Common myeloid progenitor, CD34-positive (primary cell): Measurements from ENCODE around the gene WWC2.

Source experiments
- CTCF ChIA-PET: fragments of 350-600 bp; sonication (Branson Sonifier 250); formaldehyde crosslinking; loops from one replicate; lab custom pipeline; 2021; ENCODE audit warnings: antibody characterized with exemption; lab: Charles Lee
- POLR2A ChIA-PET: fragments of 350-600 bp; sonication (Branson Sonifier 250); formaldehyde crosslinking; loops from one replicate; lab custom pipeline; 2021; ENCODE audit warnings: antibody characterized with exemption; lab: Charles Lee
- DNase-seq, 3 donors: peaks; one replicate each; pipeline versions ENCODE4 v3.0.0 to v3.0.0-alpha.2; 2013
- H3K27ac ChIP-seq, 2 experiments: 1 replicate in 1 of 2; 2 replicates in 1 of 2; pipeline ENCODE4 v1.7.0; 2013; ENCODE audit warnings: inconsistent platforms in 2 of 2, low read length in 2 of 2, mild to moderate bottlenecking in 2 of 2, low read depth in 1 of 2, moderate library complexity in 1 of 2; ENCODE audit not compliant: severe bottlenecking in 2 of 2, insufficient read depth in 1 of 2, poor library complexity in 1 of 2
- H3K27me3 ChIP-seq, 5 experiments: replicated peaks in 2 of 5; 1 replicate in 3 of 5; 2 replicates in 2 of 5; pipeline versions ENCODE4 v1.6.1 to v1.7.0; 2013; ENCODE audit warnings: low read length in 4 of 5, mild to moderate bottlenecking in 2 of 5, moderate library complexity in 2 of 5, inconsistent platforms in 1 of 5; ENCODE audit not compliant: insufficient read depth in 5 of 5, control insufficient read depth in 4 of 5
- H3K36me3 ChIP-seq, 4 experiments: 1 replicate in 2 of 4; 2 replicates in 2 of 4; pipeline versions ENCODE4 v1.6.1 to v1.7.0; 2013; ENCODE audit warnings: low read length in 3 of 4, control low read depth in 1 of 4, mild to moderate bottlenecking in 1 of 4; ENCODE audit not compliant: control insufficient read depth in 4 of 4, insufficient read depth in 4 of 4
- H3K4me1 ChIP-seq, 4 experiments: 1 replicate in 3 of 4; 2 replicates in 1 of 4; pipeline versions ENCODE4 v1.6.1 to v1.7.1; 2013; ENCODE audit warnings: low read length in 3 of 4, mild to moderate bottlenecking in 3 of 4, control low read depth in 1 of 4, inconsistent platforms in 1 of 4, moderate library complexity in 1 of 4; ENCODE audit not compliant: control insufficient read depth in 4 of 4, insufficient read depth in 4 of 4; ENCODE audit errors: control extremely low read depth in 1 of 4
- H3K4me3 ChIP-seq, 7 experiments: 1 replicate in 4 of 7; 2 replicates in 3 of 7; pipeline versions ENCODE4 v1.5.1 to v1.7.0; 2013; ENCODE audit warnings: mild to moderate bottlenecking in 7 of 7, low read length in 6 of 7, moderate library complexity in 6 of 7, inconsistent platforms in 2 of 7, low read depth in 2 of 7, control low read depth in 1 of 7; ENCODE audit not compliant: insufficient read depth in 4 of 7, control insufficient read depth in 1 of 7; ENCODE audit errors: extremely low read depth in 1 of 7
- H3K9me3 ChIP-seq, 5 experiments: 1 replicate in 4 of 5; 2 replicates in 1 of 5; pipeline versions ENCODE4 v1.6.1 to v1.7.1; 2013; ENCODE audit warnings: low read length in 4 of 5, mild to moderate bottlenecking in 2 of 5, inconsistent platforms in 1 of 5, low read depth in 1 of 5, moderate library complexity in 1 of 5; ENCODE audit not compliant: control insufficient read depth in 4 of 5, insufficient read depth in 2 of 5; ENCODE audit errors: control extremely low read depth in 1 of 5
- WGBS: methylation state at CpG from one replicate; pipeline ENCODE4 v1.1.5; 2013; ENCODE audit not compliant: insufficient coverage; 5-methylcytosine and 5-hydroxymethylcytosine counted together

WWC2 gene

GRCh38 chr4:183366206-183366835 lies 267.3 kb downstream of the WWC2 start:
- ChIA-PET CTCF (no interaction called here), POLR2A (no interaction called here)
- Histone ChIP-seq H3K36me3 (no peaks in the 10 kb centered on the region), H3K27me3 (no peaks in the 10 kb centered on the region), H3K27ac (no peak overlapping the region), H3K9me3 (no peaks in the 10 kb centered on the region), H3K4me3 (no peak overlapping the region), H3K4me1 (peaks cover 0 to 10% (median 2%) of the 10 kb centered on the region in 4 experiments)
- DNase-seq, result no peak
- WGBS, result 94% methylated on average over 10 of the region's 16 CpGs

GRCh38 chr4:183369073-183369472 lies 270.0 kb downstream of the WWC2 start:
- no peaks in the 10 kb centered on the region for H3K27me3 ChIP-seq
- CTCF ChIA-PET, result interaction anchor here (1.7 kb wide), 1 partner anchor 16 kb away, joined by 4 read pairs; no protein-coding TSS in a partner anchor
- no peak overlapping the region for H3K4me3 ChIP-seq
- WGBS, result 85% methylated on average over 8 of the region's 8 CpGs
- DNase-seq, result no peak
- H3K27ac ChIP-seq, result no peak overlapping the region
- POLR2A ChIA-PET, result no interaction called here
- H3K36me3 ChIP-seq, result no peaks in the 10 kb centered on the region
- peaks cover 0 to 7% (median 2%) of the 10 kb centered on the region in 4 experiments for H3K4me1 ChIP-seq
- H3K9me3 ChIP-seq, result peaks cover 1 to 8% (median 4%) of the 10 kb centered on the region in 5 experiments
